Muscle layer of duodenum (tissue), 2 donors: ENCODE measurements around the gene KIF13A.
"Not testable (repeated sequence)": the region's sequence is repeated elsewhere in the genome, so short reads cannot be mapped to it uniquely, and the experiment has no call there.

Experiments
- H3K27ac ChIP-seq: one replicate; pipeline ENCODE4 v1.7.0; 2013; ENCODE audit warnings: mild to moderate bottlenecking, low read length
- H3K27me3 ChIP-seq: one replicate; pipeline ENCODE4 v1.7.0; 2013; ENCODE audit warnings: low read depth, mild to moderate bottlenecking, control low read depth, low read length
- H3K36me3 ChIP-seq, 2 donors: one replicate each; pipeline ENCODE4 v1.7.0; 2013; ENCODE audit warnings: low read length in 2 of 2, control low read depth in 1 of 2, mild to moderate bottlenecking in 1 of 2; ENCODE audit not compliant: insufficient read depth in 2 of 2, control insufficient read depth in 1 of 2
- H3K4me1 ChIP-seq, 2 donors: one replicate each; pipeline ENCODE4 v1.7.0; 2013; ENCODE audit warnings: low read length in 2 of 2, mild to moderate bottlenecking in 2 of 2, control low read depth in 1 of 2, moderate library complexity in 1 of 2; ENCODE audit not compliant: insufficient read depth in 2 of 2, control insufficient read depth in 1 of 2
- H3K4me3 ChIP-seq, 2 donors: one replicate each; pipeline ENCODE4 v1.7.0; 2013; ENCODE audit warnings: low read length in 2 of 2, low read depth in 1 of 2, mild to moderate bottlenecking in 1 of 2
- H3K9me3 ChIP-seq, 2 donors: one replicate each; pipeline ENCODE4 v1.7.0; 2013; ENCODE audit warnings: low read length in 2 of 2, control low read depth in 1 of 2, mild to moderate bottlenecking in 1 of 2; ENCODE audit not compliant: control insufficient read depth in 1 of 2
- donor health status: healthy.

Gene KIF13A

DNA sequence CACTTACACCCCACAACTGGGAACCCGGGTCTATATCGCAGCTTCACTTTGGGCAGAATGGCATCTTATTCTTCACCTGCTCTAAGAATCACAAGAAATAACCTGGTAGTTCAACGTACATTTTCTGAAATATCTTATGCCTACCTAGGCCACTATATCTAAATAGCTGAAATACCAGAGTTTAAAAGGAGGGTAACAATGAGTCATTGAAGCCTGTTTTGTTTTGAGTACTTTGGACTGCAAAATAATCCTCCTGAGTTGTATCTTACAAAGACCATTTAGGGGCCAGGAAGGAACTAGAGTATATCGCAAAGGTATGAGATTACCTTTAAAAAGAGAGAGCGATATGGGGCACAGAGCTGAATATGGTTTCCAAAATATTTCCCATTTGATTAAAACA lies 184.0 kb downstream of the KIF13A start:
- Histone ChIP-seq H3K4me1 (no peaks in the 10 kb centered on the region), H3K4me3 (no peak overlapping the region), H3K27me3 (no peaks in the 10 kb centered on the region), H3K36me3 (peaks cover 36 to 55% of the 10 kb centered on the region in 2 donors), H3K27ac (no peak overlapping the region), H3K9me3 (no peaks in the 10 kb centered on the region)

DNA sequence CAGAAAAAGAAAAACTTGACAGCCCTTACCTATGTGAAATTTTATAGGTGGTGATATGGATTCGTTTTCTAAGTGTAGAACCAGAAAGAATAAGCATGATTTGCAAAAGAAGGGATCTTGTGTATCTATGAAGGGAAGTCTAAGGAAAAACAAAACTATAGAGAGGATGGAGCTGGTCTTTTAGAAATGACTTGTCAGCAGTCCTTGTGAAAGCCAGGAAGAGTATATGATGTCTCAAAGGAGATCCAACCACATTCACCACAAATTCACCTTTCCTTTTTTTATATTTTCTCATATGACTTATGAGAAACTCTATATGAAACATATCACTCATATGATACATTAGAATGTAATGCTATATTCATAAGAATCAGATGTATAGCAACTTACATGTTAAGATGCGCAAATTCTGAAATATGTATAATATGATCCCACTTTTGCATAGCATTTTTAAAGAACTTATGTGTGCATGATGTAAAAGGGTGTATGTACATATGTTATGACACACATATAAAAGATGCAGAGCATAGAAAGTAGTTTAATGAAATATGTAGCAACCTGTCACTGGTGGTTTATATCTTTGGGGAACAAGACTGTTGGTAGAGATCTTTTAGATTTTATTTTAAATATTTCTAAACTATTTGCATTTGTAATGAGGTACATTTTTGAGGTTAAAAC lies 188.8 kb downstream of the KIF13A start:
- no peaks in the 10 kb centered on the region for H3K27me3 ChIP-seq
- no peak overlapping the region for H3K4me3 ChIP-seq
- H3K9me3 ChIP-seq = no peaks in the 10 kb centered on the region
- peaks cover 46 to 66% of the 10 kb centered on the region in 2 donors for H3K36me3 ChIP-seq
- H3K27ac ChIP-seq = no peak overlapping the region
- H3K4me1 ChIP-seq = no peaks in the 10 kb centered on the region

DNA sequence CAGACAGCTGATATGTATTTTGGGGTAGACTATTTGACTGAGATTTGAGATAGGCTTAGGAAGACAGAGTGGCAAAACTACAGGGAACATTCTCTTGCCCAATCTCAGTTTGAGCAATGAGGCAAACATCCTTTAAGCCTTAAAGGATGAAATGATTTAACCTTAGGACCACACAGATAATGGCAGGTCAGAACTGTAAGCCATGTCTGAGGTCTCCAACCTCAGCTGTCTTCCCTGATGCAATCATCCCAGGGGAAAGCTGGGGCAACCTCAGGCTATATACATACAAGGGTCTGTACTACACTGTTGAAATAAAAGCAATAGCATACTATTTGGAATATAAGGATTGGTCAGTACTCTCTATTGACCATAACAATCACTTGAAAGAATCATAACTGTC lies 196.9 kb downstream of the KIF13A start:
- no peaks in the 10 kb centered on the region for H3K27me3 ChIP-seq
- no peak overlapping the region for H3K27ac ChIP-seq
- no peaks in the 10 kb centered on the region for H3K9me3 ChIP-seq
- H3K4me1 ChIP-seq = no peaks in the 10 kb centered on the region
- H3K4me3 ChIP-seq = no peak overlapping the region
- peaks cover 47 to 76% of the 10 kb centered on the region in 2 donors for H3K36me3 ChIP-seq

DNA sequence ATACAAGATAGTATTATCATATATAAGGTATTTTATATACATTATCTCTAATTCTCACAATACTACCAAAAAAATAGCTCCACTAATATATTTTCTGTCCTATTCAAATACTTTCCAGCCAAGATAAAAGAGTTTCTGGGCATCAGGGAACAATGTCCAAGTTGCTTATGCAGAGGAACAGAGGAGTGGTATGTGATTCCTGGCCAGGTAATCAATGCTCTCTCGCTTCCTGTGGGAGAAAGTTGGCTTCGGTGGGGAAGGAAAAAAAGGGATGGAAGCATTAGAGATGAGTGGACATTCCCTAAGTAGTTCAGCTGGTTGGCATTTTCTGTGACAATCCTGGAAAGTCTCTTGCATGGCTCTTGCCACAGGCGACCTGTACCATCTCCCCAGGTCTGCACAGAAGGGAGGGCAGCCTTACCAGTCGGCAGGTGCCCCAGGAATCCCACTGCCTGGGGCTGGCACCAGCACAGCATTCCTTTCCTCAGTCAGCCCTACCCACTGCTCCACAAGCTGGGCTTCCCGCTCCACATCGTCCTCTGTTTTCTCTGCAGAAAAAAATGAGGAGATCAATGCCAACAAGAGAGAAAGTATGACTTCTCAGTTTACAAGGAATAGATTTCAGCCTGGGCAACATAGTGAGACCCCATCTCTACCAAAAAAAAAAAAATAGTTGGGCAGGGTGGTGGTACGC lies 202.2 kb downstream of the KIF13A start:
- peaks cover 54 to 93% of the 10 kb centered on the region in 2 donors for H3K36me3 ChIP-seq

DNA sequence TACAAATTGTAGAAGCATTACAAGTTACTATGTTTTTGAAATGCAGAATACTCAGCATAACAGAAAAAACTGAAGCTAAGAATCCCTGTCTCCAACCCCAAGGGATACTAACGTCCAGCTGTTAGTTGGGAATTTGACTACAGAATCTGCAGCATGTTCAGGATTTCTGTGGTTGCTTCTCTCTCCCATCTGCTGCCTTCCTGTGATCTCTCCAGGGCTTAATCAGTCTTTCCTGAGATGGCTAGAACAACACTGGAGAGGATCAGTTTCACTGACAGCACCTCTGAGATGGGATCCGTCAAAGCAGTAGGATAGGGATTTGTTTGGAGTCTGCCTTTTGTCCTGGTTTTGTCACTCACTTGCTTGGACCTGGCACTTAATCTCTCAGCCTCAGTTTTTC lies 207.4 kb downstream of the KIF13A start:
- no peak overlapping the region for H3K4me3 ChIP-seq
- no peaks in the 10 kb centered on the region for H3K4me1 ChIP-seq
- H3K27ac ChIP-seq = no peak overlapping the region
- no peaks in the 10 kb centered on the region for H3K27me3 ChIP-seq
- peaks cover 52 to 82% of the 10 kb centered on the region in 2 donors for H3K36me3 ChIP-seq
- no peaks in the 10 kb centered on the region for H3K9me3 ChIP-seq

More for the DNA sequence above, 202.2 kb downstream of the KIF13A start:
- H3K9me3 ChIP-seq = no peaks in the 10 kb centered on the region
- no peak overlapping the region for H3K4me3 ChIP-seq
- no peak overlapping the region for H3K27ac ChIP-seq
- no peaks in the 10 kb centered on the region for H3K4me1 ChIP-seq
- no peaks in the 10 kb centered on the region for H3K27me3 ChIP-seq

DNA sequence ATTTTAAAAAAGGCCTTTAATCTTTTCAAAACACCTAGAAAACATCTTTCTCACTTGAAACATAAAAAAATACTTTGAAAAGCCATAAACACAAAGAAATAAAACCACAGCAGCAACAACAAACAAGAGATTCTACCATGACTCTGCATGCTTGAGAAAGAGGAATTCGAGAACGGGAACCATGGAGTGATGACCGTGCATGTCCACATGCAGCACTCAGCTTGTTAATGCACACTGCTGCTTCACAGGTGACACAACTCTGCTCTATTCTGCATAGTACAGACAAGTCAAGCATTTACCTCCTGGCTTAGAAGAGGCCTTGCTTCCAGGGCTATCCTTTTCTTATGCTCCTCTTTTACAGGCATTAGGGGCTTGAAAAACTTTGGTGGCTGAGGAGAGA lies 215.8 kb downstream of the KIF13A start:
- Histone ChIP-seq H3K27me3 (no peaks in the 10 kb centered on the region), H3K27ac (no peak overlapping the region), H3K4me3 (no peak overlapping the region), H3K4me1 (no peaks in the 10 kb centered on the region), H3K9me3 (no peaks in the 10 kb centered on the region), H3K36me3 (peaks cover 65 to 82% of the 10 kb centered on the region in 2 donors)

DNA sequence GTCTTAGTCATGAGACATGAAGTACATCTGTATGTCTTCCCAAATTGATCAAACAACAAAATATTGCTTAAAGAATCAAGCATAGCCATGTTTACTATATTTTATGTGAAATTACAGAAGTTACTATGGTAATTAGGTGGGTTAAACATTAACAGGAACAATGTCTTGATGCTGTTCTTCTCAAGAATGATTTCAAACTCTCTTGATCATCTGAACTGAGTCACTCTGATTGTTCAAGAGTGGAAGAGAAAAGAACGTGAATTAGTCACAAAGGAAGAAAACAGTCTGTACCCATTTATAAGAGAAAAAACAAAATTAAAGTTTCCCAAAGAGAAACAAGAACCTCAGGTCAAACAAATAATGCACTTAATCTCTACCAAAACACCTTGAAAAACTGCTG lies 218.6 kb downstream of the KIF13A start:
- H3K27ac ChIP-seq = no peak overlapping the region
- no peaks in the 10 kb centered on the region for H3K9me3 ChIP-seq
- no peaks in the 10 kb centered on the region for H3K4me1 ChIP-seq
- H3K4me3 ChIP-seq = no peak overlapping the region
- H3K27me3 ChIP-seq = no peaks in the 10 kb centered on the region
- H3K36me3 ChIP-seq = peaks cover 59 to 74% of the 10 kb centered on the region in 2 donors

DNA sequence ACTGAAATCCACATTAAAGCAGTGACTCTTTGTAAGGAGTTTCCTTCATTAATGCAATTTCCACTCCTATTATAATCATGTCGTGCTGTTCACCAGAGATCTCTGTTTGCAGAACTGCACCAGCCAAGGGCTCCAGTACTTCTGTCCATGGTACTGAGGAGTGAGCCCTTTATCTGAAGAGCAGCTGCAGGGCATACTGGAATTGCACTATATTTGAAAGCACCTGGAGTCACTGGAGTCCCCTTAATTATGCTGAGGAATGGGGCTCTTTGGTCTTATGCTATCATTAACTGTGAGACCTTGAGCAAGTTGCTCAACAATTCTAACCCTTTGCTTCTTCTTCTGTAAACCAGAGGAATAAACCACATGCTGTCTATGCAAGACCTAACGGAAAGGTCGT lies 219.0 kb downstream of the KIF13A start:
- Histone ChIP-seq H3K27ac (no peak overlapping the region), H3K9me3 (no peaks in the 10 kb centered on the region), H3K36me3 (peaks cover 59 to 73% of the 10 kb centered on the region in 2 donors), H3K4me3 (no peak overlapping the region), H3K27me3 (no peaks in the 10 kb centered on the region), H3K4me1 (no peaks in the 10 kb centered on the region)

DNA sequence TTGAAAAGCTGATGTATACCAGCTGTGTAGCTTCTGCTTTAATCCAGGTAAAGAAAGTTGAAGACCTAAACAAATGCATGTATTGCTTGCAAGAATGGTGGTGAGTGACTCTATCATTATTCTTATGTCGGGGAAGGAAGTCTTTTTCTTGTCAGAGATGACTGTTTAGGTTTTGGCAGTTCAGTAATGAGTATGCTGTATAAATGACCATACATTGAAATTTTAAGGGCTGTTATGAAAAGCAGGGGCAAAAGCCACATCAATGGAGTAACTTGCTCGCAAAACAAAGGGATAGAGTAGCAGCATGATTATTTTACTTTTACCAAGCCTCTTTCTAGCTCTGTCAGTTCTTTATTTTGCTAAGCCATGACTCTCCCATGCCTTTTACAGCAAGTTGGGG lies 224.8 kb downstream of the KIF13A start:
- Histone ChIP-seq H3K9me3 (no peaks in the 10 kb centered on the region), H3K4me3 (no peak overlapping the region), H3K27me3 (no peaks in the 10 kb centered on the region), H3K4me1 (no peaks in the 10 kb centered on the region), H3K36me3 (peaks cover 26 to 36% of the 10 kb centered on the region in 2 donors), H3K27ac (no peak overlapping the region)

DNA sequence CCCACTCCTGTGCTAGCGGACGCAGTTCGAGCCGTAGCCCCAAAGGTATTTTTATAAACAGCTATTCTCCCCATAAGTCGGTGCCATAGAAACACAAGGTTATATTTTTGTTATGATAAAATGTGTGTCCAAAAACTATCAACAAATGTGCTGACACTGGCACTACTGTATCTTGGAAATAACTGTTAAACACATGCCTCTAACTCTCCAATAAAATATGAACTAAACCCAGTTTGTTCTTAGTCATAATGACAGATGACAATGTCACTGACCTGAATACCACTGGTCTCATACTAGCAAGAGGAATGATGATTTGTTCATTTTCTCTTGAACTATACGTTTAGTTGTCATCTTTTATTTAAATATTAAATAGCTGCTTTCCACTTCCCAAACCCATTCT lies 229.3 kb downstream of the KIF13A start:
- peaks cover 12 to 16% of the 10 kb centered on the region in 2 donors for H3K36me3 ChIP-seq
- no peak overlapping the region for H3K27ac ChIP-seq
- no peak overlapping the region for H3K4me3 ChIP-seq
- no peaks in the 10 kb centered on the region for H3K9me3 ChIP-seq
- no peaks in the 10 kb centered on the region for H3K27me3 ChIP-seq
- no peaks in the 10 kb centered on the region for H3K4me1 ChIP-seq

DNA sequence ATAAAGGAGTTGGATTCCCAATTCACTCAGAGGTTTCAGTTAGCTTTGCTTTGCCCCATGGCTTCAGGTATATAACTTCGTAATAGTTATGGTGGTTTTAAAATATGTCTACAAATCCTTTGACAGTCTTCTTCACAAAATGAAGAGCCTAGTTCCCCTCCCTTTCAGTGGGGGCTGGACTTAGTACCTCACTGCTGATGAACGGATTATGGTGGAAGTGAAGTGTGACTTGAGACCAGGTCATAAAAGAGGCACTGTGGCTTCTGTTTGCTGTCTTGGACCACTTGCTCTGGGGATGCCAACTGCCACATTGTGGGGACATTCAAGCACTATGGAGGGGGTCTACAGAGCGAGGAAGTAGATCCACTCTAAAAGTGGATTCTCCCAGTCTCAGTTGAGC lies 233.2 kb downstream of the KIF13A start:
- peaks cover 0 to 4% of the 10 kb centered on the region in 2 donors for H3K36me3 ChIP-seq
- H3K27me3 ChIP-seq = no peaks in the 10 kb centered on the region
- H3K27ac ChIP-seq = no peak overlapping the region
- no peaks in the 10 kb centered on the region for H3K4me1 ChIP-seq
- no peak overlapping the region for H3K4me3 ChIP-seq
- H3K9me3 ChIP-seq = no peaks in the 10 kb centered on the region

DNA sequence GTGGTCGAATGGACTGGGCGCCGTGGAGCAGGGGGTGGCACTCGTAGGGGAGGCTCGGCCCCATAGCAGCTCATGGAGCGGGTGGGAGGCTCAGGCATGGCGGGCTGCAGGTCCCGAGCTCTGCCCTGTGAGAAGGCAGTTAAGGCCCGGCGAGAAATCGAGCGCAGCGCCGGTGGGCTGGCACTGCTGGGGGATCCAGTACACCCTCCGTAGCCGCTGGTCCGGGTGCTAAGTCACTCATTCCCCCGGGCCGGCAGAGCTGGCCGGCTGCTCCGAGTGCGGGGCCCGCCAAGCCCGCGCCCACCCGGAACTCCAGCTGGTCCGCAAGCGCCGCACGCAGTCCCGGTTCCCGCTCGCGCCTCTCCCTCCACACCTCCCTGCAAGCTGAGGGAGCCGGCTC lies 242.1 kb downstream of the KIF13A start:
- not testable (repeated sequence) for H3K27me3 ChIP-seq, H3K4me3 ChIP-seq, H3K27ac ChIP-seq, H3K9me3 ChIP-seq, H3K36me3 ChIP-seq, H3K4me1 ChIP-seq
